ENCODE data around the gene TRPT1.

The TRPT1 gene

DNA sequence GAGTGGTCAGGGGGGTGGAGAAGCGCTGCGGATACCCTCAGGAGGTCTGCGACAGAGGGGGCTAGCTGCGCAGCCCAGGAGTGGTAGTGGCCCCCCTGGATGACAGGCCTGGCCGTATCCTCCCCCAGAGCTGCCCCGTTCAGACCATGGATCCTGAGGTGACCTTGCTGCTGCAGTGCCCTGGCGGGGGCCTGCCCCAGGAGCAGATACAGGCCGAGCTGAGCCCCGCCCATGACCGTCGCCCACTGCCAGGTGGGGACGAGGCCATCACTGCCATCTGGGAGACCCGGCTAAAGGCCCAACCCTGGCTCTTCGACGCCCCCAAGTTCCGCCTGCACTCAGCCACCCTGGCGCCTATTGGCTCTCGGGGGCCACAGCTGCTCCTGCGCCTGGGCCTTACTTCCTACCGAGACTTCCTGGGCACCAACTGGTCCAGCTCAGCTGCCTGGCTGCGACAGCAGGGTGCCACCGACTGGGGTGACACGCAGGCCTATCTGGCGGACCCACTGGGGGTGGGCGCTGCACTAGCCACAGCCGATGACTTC lies 593 bp upstream of the TRPT1 start:
- no peaks in the 10 kb centered on the region for H3K27me3 ChIP-seq (ENCODE audit: control insufficient read depth, low read length)
- peak overlapping the region; percentile 99 for H3K4me2 ChIP-seq (ENCODE audit: low read length)
- TF ChIP-seq EZH2phosphoT487 (IDR thresholded peaks at IDR 0.05; ENCODE audit: borderline replicate concordance, low read length): no peak
- TF ChIP-seq, protein P1, sequence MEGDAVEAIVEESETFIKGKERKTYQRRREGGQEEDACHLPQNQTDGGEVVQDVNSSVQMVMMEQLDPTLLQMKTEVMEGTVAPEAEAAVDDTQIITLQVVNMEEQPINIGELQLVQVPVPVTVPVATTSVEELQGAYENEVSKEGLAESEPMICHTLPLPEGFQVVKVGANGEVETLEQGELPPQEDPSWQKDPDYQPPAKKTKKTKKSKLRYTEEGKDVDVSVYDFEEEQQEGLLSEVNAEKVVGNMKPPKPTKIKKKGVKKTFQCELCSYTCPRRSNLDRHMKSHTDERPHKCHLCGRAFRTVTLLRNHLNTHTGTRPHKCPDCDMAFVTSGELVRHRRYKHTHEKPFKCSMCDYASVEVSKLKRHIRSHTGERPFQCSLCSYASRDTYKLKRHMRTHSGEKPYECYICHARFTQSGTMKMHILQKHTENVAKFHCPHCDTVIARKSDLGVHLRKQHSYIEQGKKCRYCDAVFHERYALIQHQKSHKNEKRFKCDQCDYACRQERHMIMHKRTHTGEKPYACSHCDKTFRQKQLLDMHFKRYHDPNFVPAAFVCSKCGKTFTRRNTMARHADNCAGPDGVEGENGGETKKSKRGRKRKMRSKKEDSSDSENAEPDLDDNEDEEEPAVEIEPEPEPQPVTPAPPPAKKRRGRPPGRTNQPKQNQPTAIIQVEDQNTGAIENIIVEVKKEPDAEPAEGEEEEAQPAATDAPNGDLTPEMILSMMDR (IDR thresholded peaks at IDR 0.05; ENCODE audit: low read depth, low read length, poor library complexity, severe bottlenecking): no peak
- peaks cover 64% of the 10 kb centered on the region for H3K4me1 ChIP-seq (ENCODE audit: control insufficient read depth, low read length)
- H3F3A ChIP-seq (ENCODE audit: control insufficient read depth, insufficient read depth): peaks cover 23% of the 10 kb centered on the region
- peak overlapping the region; percentile 85 for H3K4me3 ChIP-seq (ENCODE audit: low read length)
- no peaks in the 10 kb centered on the region for H4K20me1 ChIP-seq (ENCODE audit: control insufficient read depth, insufficient read depth, low read depth, low read length)
- no peaks in the 10 kb centered on the region for H3K9me2 ChIP-seq (replicated peaks; ENCODE audit: control insufficient read depth, low read length)
- H3K9me3 ChIP-seq (ENCODE audit: control insufficient read depth, insufficient read depth, low read length): no peaks in the 10 kb centered on the region
- H3K36me3 ChIP-seq (ENCODE audit: control insufficient read depth, low read length): peaks cover 39% of the 10 kb centered on the region
- H3K79me2 ChIP-seq (ENCODE audit: control insufficient read depth, low read length): peaks cover 41% of the 10 kb centered on the region
- peak overlapping the region; percentile 82 for H3K27ac ChIP-seq (ENCODE audit: low read depth, low read length)

DNA sequence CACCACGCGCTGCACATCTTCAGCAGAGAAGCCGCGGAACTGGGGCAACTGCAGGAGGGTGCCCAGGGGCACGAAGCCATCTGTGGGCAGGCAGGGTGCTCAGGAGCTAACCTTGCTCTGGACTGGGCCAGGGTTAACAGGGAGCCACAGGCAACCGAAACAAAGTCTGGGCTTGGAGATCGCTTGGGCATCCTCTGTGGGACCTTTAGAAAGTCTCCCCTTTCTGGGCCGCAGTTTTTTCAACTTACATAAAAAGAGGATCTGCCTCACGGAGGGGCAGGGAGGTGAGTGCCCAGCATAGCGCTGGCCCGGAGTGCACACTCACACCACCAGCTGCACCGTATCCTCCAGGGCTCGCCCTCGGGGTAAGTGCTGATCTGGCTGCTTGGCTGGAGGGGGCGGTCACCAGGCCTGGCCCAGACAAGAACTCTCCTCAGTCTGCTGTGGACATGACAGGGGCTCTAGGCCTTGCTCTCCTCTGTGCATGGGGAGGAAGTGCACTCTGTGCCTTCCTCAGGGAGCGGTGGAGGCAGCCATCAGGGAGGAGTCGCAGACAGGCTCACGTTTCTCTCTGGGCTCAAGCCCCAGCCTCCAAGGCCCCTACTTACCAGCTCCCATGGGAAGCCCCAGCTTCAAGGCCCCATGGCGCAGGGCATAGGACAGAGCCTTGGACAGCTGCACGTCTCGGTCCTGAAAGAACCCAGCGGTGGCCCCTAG lies 937 bp downstream of the TRPT1 start:
- peaks cover 34% of the 10 kb centered on the region for H3K79me2 ChIP-seq (ENCODE audit: control insufficient read depth, low read length)
- no peaks in the 10 kb centered on the region for H4K20me1 ChIP-seq (ENCODE audit: control insufficient read depth, insufficient read depth, low read depth, low read length)
- H3K36me3 ChIP-seq (ENCODE audit: control insufficient read depth, low read length): peaks cover 52% of the 10 kb centered on the region
- H3K4me3 ChIP-seq (ENCODE audit: low read length): peak overlapping the region; percentile 85
- no peaks in the 10 kb centered on the region for H3K27me3 ChIP-seq (ENCODE audit: control insufficient read depth, low read length)
- H3K27ac ChIP-seq (ENCODE audit: low read depth, low read length): peak overlapping the region; percentile 82
- H3K4me1 ChIP-seq (ENCODE audit: control insufficient read depth, low read length): peaks cover 59% of the 10 kb centered on the region
- no peak for TF ChIP-seq EZH2phosphoT487 (IDR thresholded peaks at IDR 0.05; ENCODE audit: borderline replicate concordance, low read length)
- TF ChIP-seq, protein P1 (IDR thresholded peaks at IDR 0.05; ENCODE audit: low read depth, low read length, poor library complexity, severe bottlenecking): no peak
- H3K9me3 ChIP-seq (ENCODE audit: control insufficient read depth, insufficient read depth, low read length): no peaks in the 10 kb centered on the region
- peak overlapping the region; percentile 99 for H3K4me2 ChIP-seq (ENCODE audit: low read length)
- H3F3A ChIP-seq (ENCODE audit: control insufficient read depth, insufficient read depth): peaks cover 21% of the 10 kb centered on the region
- H3K9me2 ChIP-seq (replicated peaks; ENCODE audit: control insufficient read depth, low read length): no peaks in the 10 kb centered on the region

DNA sequence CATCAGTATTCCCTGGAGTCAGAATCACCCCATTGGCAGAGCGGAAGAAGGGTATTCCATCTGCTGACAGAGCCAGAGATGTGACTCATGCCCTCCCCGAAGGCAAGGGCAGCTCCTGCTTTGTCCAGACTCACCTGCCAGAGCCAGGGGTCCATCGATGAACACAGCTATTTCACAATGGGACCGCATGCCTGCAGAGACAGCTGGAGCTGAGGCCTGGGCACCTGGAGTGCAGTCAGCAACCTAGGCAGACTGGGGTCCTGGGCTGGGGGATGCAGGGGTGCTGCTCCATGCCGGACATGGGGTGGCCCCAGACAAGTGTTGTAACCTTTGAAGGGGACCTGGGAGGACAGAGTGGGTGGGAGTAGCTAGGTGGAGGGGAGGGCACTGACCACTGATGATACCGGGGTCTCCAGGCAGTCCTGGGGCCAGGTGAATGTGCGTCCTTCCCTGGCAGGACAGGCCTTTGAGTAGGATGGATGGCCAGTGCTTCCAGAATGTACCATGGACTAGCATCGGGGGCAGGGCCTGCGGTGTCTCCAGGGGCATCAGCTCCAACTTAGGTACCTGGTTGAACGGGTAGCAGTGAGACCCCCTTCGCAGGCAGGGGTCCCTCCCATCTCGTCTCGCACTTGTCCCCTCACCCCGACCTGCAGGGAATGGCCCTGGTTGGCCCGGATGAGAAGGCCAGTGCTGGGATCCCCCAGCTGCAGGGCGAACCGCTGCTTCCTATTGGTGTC lies 1.7 kb downstream of the TRPT1 start:
- Histone ChIP-seq H3K36me3 (ENCODE audit: control insufficient read depth, low read length) (peaks cover 54% of the 10 kb centered on the region), H3K9me3 (ENCODE audit: control insufficient read depth, insufficient read depth, low read length) (no peaks in the 10 kb centered on the region), H3K27me3 (ENCODE audit: control insufficient read depth, low read length) (no peaks in the 10 kb centered on the region)

More for the DNA sequence above, 1.7 kb downstream of the TRPT1 start:
- Histone ChIP-seq H3K79me2 (ENCODE audit: control insufficient read depth, low read length) (peaks cover 31% of the 10 kb centered on the region), H4K20me1 (ENCODE audit: control insufficient read depth, insufficient read depth, low read depth, low read length) (no peaks in the 10 kb centered on the region), H3K4me2 (ENCODE audit: low read length) (peak overlapping the region; percentile 99), H3K9me2 (replicated peaks; ENCODE audit: control insufficient read depth, low read length) (no peaks in the 10 kb centered on the region), H3K4me1 (ENCODE audit: control insufficient read depth, low read length) (peaks cover 51% of the 10 kb centered on the region), H3K4me3 (ENCODE audit: low read length) (peak overlapping the region; percentile 85; the same call in 1 of the 2 replicates), H3K27ac (ENCODE audit: low read depth, low read length) (no peak overlapping the region), H3F3A (ENCODE audit: control insufficient read depth, insufficient read depth) (peaks cover 14% of the 10 kb centered on the region)
- TF ChIP-seq, protein P1 (IDR thresholded peaks at IDR 0.05; ENCODE audit: low read depth, low read length, poor library complexity, severe bottlenecking): no peak
- no peak for TF ChIP-seq EZH2phosphoT487 (IDR thresholded peaks at IDR 0.05; ENCODE audit: borderline replicate concordance, low read length)
